DMS79 (cell line): ENCODE data around the gene DLG2.

Experiments used
- DNase-seq: peaks from one replicate; lab custom pipeline; 2025; lab: John Stamatoyannopoulos, UW

DLG2 gene

GRCh38 chr11:83572581-83573496 lies 2054.3 kb downstream of the DLG2 start:
- no peak for DNase-seq

DNA sequence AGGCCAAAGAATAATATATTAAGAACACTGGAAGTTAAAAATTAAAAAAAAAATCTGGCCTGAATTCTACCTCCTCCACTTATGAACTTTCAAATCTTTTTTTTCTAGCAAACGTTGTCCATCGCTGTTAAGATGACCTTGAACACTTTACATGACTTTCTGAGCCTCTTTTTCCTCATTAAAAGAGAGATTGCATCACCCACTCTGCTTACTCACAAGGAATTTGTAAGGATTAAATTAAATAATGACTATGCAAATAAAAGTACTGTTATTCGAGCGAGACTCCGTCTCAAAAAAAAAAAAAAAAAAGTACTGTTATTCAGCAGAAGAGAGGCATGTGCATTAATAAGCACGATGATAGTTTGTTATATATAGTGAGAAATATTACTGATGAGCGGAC lies 2055.8 kb downstream of the DLG2 start:
- DNase-seq = no peak

DNA sequence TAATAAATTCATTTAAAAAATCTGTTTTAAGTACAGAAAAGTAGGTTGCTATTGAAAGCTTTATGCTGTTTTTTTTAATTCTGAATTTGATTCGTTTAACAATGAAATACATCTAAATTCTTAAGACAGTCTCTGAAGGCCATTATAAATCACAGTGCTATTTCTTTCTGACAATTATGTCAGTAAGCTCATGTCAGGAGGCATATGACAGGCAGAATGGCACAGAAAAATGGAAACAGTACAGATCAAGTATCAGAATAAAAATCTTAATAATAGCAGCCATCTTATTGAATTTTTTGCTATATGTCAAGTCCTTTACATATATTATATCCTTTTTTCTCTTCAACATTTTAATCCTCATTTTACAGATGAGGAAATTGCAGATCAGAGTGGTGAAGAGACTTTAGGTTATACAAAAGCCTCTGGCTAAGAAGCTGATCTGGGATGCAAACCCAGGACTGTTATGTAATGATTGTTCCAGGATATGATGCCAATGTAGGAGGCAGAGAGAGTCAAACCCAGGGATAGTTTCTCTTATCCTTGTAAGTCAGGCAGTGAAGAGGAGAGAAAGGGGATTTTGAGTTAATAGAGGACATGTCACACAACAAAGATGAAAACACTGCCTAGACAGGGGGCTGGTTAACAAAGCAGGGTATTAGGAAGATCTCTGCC lies 2057.9 kb downstream of the DLG2 start:
- no peak for DNase-seq

GRCh38 chr11:83568516-83568915 lies 2058.6 kb downstream of the DLG2 start:
- no peak for DNase-seq

- no peak for DNase-seq
These were observed 2060.2 kb downstream of the DLG2 start for GRCh38 chr11:83566950-83567349.

DNA sequence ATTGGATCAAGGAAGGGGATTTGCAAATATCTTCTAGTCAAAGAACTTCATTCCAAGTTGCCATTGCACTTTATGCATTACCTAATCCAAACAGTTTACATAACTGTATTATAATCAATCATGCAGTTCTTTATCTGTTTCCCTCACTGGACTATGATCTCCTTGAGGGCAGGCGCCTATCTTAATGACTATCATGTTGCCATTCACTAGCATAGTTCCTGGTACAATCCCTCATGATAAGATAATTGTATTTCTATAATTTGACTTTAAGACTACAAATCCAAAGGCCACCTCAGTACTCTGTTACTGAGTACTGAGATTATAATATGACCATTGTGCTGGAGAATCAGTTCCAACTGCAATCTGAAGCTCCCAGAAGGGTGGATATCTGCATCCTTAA lies 2062.3 kb downstream of the DLG2 start:
- no peak for DNase-seq

DNA sequence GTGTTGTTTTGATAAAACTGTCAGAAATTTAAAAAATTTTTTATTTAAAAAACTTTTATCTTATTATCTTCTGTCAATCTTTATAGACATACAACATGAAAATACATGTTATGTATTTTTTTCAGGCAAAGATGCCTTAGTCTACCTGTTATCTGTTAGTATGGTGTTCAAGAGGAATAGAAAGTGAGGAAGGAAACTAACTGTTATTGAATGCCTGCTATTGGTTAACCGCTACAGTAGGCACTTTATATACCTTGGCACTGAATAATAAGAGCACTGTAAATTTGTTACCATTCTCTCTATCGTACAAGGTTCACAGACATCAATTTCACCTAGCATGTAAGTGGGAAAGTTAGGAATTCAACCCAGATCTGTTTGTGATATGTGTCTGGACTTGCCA lies 2068.9 kb downstream of the DLG2 start:
- no peak for DNase-seq

DNA sequence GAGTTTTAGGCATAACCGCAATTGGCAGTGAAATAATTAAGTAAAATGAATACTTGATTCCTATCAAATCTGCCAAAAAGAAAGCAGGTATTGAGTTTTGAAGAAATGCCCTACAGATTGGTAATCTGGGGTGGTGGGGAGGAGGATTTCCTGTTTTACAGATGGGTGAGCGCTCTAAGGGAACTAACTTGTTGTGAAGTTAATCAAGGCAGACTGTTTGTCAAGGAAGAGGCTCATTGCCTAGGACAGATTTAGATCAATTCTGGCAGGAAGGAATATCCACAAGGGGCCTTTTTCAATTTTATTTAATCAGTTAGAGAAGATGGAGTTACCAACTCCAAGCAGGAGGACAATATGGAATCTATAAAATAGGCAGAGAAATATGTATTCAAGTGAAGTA lies 2069.5 kb downstream of the DLG2 start:
- DNase-seq = no peak

DNA sequence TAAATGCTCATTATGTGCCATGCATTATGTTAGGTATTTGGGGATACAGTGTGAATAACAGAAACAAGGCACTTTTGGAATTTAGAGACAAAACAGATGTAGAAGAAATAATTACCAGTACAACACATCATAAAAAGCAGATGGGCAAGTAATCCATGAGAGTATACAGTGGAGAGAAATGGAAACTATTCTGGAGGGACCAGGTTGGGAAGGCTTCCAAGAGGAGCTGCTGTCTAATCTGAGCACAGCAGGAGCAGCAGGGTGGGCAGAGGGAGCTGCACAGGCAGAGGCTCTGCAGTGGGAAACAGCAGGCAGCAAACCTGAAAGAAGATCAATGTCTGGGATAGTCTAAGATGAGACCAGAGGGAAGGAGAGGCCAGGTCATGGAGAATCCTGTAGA lies 2072.3 kb downstream of the DLG2 start:
- DNase-seq = no peak

DNA sequence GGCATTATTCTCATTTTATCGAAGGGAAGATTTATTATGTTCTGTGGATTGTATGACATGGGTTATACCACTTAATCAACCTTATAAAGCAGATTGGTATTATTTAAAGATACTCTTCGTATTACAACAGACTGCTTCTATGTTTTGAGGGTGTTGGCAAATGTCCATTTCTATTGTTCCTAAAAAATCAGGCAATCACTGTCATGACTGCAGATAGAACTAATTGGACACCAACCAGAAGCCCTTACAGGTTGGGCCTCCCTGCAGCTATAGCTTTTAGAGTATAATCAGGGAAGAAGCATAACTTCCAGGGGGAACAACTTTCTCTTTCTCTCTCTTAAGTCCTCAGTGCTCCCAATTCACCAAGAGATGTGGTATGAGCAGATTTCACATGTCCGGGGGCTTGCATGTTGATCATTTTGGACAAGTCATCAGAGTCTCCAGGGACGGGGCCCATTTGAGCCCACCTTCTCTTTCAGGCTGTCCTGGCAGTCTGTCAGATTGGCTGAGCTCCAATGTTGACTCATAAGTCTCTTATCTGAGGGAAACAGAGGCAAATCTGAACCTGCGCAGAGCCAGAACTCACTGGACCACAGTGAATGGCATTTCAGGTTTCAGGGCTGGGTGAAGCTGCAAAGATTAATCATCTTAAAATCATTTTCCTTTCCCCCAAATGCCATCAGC lies 2077.0 kb downstream of the DLG2 start:
- no peak for DNase-seq

- DNase-seq = no peak
These were observed 2080.8 kb downstream of the DLG2 start for GRCh38 chr11:83546368-83546767.

GRCh38 chr11:83545494-83546260 lies 2081.5 kb downstream of the DLG2 start:
- no peak for DNase-seq

DNA sequence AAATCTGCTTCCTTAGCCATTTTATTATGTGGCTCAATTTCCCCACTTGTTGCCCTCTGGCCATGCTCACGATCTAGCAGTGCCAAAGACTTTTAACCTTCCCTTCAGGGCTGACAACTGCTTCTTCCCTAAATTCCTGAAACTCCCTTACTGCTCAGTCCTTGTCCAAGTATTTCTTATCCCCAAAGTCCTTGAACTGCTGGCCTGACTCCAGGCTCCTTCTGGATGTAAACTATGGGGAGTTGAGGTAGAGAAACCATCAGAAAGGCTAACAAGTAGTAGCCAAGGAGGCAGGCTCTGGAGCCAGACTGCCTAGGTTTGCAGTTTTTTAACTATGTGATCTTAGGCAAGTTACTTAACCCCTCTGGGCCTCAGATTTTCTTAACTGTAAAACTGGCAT lies 2082.3 kb downstream of the DLG2 start:
- DNase-seq = no peak

GRCh38 chr11:83543706-83544439 lies 2083.3 kb downstream of the DLG2 start:
- no peak for DNase-seq

DNA sequence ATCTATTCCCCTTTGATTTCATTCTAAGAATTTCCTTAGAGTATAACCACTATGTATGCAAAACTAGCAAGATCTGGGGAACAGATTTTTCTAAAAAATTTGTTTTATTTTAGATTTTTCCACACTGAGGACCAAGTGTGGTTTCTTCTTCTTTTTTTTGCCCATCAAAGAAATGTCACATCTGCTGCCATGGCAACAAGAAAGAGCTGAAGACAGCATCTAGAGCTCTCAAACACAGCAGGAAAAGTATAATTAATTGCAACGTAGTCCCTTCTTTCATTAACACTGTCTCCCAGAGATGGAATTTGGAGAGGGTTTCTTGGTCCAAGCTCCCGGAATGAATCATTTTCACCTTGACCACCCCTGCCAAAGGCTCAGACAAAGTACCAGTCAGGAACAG lies 2084.3 kb downstream of the DLG2 start:
- no peak for DNase-seq

DNA sequence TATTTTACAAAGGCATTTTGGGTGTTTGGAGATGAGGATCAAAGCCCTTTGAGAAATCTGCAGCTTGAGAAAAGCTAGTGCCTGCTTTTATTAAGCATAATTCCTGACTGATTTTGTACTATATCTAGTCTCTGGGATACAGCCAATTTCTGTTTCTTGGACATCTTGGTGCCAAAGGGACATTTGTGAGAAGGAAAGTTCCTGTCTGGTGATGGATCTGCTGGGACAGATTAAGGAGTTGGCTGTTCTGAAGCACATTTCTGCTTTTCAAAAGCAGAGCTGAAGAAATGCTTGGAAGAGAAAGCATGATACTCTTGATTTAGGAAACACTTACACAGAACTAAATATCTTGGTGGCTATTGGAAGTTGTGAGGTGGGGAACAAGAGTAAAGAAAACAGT lies 2086.4 kb downstream of the DLG2 start:
- DNase-seq = no peak

DNA sequence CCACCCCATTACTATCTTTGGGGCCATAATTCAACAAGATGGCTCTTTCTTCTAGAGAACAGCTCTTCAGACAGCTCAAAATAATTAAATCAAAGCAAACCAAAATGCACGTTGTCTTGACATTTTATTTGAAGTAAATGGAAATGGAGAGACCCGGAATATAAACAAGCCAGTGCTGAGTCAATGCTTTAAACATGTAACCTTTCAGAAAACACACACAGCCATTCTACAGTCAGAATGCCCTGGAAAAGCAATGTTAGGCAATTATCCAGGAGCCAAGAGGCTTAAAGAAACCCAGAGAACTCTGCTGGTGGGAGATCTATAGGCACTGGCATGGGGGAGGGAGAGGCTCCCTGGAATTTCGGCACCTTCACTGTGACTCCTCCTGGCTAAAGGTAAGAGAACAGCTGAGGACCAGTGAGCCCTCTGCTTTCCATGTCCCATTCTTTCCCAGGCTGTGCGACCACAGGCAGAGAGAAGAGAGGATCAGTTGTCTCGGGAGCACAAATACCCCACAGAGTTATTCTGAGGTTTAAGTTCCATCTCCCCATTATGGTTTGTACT lies 2086.9 kb downstream of the DLG2 start:
- no peak for DNase-seq

DNA sequence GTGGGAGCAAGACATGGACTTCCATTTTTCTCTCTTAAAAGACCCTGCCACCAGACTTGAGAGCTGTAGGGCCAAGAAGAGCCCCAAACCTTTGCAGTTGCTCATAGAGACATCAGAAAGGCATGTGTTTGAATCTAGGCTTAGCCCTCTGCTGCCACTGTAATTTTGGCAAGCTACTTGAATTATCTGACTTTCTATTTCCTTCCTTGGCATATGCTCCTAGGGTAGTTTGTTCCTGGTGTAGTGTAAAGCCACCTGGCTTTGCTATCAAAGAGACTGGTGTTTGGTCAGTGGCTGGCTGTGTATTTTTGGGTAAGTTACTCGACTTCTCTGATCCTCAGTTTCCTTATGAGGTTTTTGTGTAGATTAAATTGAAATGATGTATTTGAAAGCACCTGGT lies 2088.9 kb downstream of the DLG2 start:
- DNase-seq = no peak

DNA sequence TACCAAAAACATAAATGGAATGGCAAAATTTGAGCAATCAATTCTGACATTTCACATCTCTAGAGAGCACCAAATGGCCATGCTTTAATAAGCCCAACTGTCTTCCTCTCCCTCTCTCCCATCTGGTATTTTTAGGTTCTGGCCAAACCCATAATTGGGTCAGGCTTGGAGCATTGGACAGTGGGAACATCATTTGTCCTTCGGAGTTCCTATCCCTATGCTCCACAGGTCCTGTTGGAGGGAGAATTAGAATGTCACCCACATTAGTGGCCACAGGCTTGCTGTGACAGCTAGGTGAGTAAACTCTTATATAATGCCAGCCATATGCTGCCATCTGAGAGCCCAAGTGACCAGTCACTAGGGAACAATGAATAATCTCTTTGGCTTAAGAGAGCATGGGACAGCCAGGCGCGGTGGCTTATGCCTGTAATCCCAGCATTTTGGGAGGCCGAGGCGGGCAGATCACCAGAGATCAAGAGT lies 2090.0 kb downstream of the DLG2 start:
- no peak for DNase-seq

GRCh38 chr11:83533166-83533565 lies 2094.0 kb downstream of the DLG2 start:
- DNase-seq = no peak

DNA sequence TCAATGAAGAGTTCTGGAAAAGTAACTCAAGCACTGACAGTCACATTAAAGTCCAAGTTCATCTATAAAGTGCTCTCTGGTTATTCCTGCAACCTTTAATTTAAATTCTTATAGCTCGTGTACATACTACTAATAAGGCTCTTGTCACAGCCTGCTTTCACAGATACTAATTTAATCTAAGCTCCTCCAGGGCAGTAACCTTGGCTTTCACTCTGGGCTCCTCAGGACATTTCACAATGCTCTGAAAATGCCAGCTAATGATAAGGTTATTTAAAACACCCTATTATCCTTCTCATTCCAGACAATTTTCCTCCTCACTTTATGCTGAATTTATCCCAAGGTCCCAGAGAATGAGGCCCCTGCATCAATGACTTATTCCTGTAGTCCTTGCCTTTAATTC lies 2098.3 kb downstream of the DLG2 start:
- no peak for DNase-seq
